HEK293T (cell line): Measurements from ENCODE around the gene WFS1.

Source experiments
- FOXK2 ChIP-seq: fragments of 450-650 bp; IDR thresholded peaks from 2 replicates; pipeline ENCODE4 v1.6.1; 2016; ENCODE audit warnings: mild to moderate bottlenecking
- L3MBTL2 ChIP-seq: fragments of 450-650 bp; conservative IDR thresholded peaks from 2 replicates; pipeline ENCODE4 v1.6.1; 2016; ENCODE audit warnings: mild to moderate bottlenecking
- NFRKB ChIP-seq: fragments of 450-650 bp; IDR thresholded peaks from 2 replicates; pipeline ENCODE4 v1.6.1; 2016; ENCODE audit warnings: mild to moderate bottlenecking, moderate library complexity
- PKNOX1 ChIP-seq: fragments of 450-650 bp; IDR thresholded peaks from 2 replicates; pipeline ENCODE4 v1.6.1; 2016
- SP1 ChIP-seq: fragments of 450-650 bp; IDR thresholded peaks from 2 replicates; pipeline ENCODE4 v1.6.1; 2017

GRCh38 chr4:6253961-6254360 lies 15.7 kb upstream of the WFS1 start:
- TF ChIP-seq FOXK2 (no peak), L3MBTL2 (no peak), NFRKB (no peak), SP1 (no peak), PKNOX1 (no peak)
